ENCODE data around the gene FNIP1.

Gene FNIP1

DNA sequence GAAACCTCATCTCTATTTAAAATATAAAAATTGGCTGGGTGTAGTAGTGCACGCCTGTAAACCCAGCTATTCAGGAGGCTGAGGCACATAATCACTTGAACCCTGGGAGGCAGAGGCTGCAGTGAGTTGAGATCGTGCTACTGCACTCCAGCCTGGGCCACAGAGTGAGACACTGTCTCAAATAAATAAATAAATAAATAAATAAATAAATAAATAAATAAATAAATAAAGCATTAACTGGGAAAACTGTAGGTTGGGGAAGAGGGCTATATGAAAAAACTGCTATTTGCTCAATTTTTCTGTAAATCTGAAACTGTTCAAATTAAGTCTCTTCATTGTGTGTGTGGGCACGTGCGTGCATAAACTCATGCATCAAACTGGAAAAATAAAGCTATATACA lies 101.9 kb downstream of the FNIP1 start:
- no peak for TF ChIP-seq TAF1 (IDR thresholded peaks at IDR 0.05; ENCODE audit: low read depth)
- TF ChIP-seq TCF12 (IDR thresholded peaks at IDR 0.05; ENCODE audit: low read depth), result no peak
- TF ChIP-seq YY1 (IDR thresholded peaks at IDR 0.05; ENCODE audit: low read depth), result no peak
- no peak for TF ChIP-seq NFIC (IDR thresholded peaks at IDR 0.05)
- TF ChIP-seq REST (IDR thresholded peaks at IDR 0.05; ENCODE audit: low read depth), result no peak
- TF ChIP-seq ZBTB7A (IDR thresholded peaks at IDR 0.05; ENCODE audit: low read depth), result no peak
- no peak for TF ChIP-seq CEBPB (IDR thresholded peaks at IDR 0.05)

GRCh38 chr5:131693894-131694293 lies 102.9 kb downstream of the FNIP1 start:
- TF ChIP-seq MAX (IDR thresholded peaks at IDR 0.05) (no peak), USF1 (IDR thresholded peaks at IDR 0.05) (no peak), TAF1 (IDR thresholded peaks at IDR 0.05; ENCODE audit: low read depth) (no peak), EGR1 (IDR thresholded peaks at IDR 0.05) (no peak), EP300 (IDR thresholded peaks at IDR 0.05; ENCODE audit: borderline replicate concordance) (no peak), TCF12 (IDR thresholded peaks at IDR 0.05; ENCODE audit: low read depth) (no peak), ZBTB7A (IDR thresholded peaks at IDR 0.05; ENCODE audit: low read depth) (no peak), NFIC (IDR thresholded peaks at IDR 0.05) (no peak), TEAD4 (IDR thresholded peaks at IDR 0.05) (no peak), YY1 (IDR thresholded peaks at IDR 0.05; ENCODE audit: low read depth) (no peak), CREB1 (IDR thresholded peaks at IDR 0.05; ENCODE audit: low read depth) (no peak), RAD21 (IDR thresholded peaks at IDR 0.05; ENCODE audit: low read depth) (no peak), REST (IDR thresholded peaks at IDR 0.05; ENCODE audit: low read depth) (no peak), FOXM1 (IDR thresholded peaks at IDR 0.05; ENCODE audit: borderline replicate concordance, low read depth) (no peak), CEBPB (IDR thresholded peaks at IDR 0.05) (no peak)

- TF ChIP-seq FOXM1 (IDR thresholded peaks at IDR 0.05; ENCODE audit: borderline replicate concordance, low read depth), result no peak
- TF ChIP-seq YY1 (IDR thresholded peaks at IDR 0.05; ENCODE audit: low read depth), result no peak
- no peak for TF ChIP-seq CEBPB (IDR thresholded peaks at IDR 0.05)
- no peak for TF ChIP-seq CREB1 (IDR thresholded peaks at IDR 0.05; ENCODE audit: low read depth)
- TF ChIP-seq EGR1 (IDR thresholded peaks at IDR 0.05), result no peak
- TF ChIP-seq TAF1 (IDR thresholded peaks at IDR 0.05; ENCODE audit: low read depth), result no peak
- no peak for TF ChIP-seq USF1 (IDR thresholded peaks at IDR 0.05)
- no peak for TF ChIP-seq TEAD4 (IDR thresholded peaks at IDR 0.05)
- TF ChIP-seq MAX (IDR thresholded peaks at IDR 0.05), result no peak
- no peak for TF ChIP-seq REST (IDR thresholded peaks at IDR 0.05; ENCODE audit: low read depth)
- TF ChIP-seq EP300 (IDR thresholded peaks at IDR 0.05; ENCODE audit: borderline replicate concordance), result no peak
- TF ChIP-seq ZBTB7A (IDR thresholded peaks at IDR 0.05; ENCODE audit: low read depth), result no peak
- no peak for TF ChIP-seq TCF12 (IDR thresholded peaks at IDR 0.05; ENCODE audit: low read depth)
- no peak for TF ChIP-seq RAD21 (IDR thresholded peaks at IDR 0.05; ENCODE audit: low read depth)
These were observed 111.2 kb downstream of the FNIP1 start for GRCh38 chr5:131685516-131686171.

DNA sequence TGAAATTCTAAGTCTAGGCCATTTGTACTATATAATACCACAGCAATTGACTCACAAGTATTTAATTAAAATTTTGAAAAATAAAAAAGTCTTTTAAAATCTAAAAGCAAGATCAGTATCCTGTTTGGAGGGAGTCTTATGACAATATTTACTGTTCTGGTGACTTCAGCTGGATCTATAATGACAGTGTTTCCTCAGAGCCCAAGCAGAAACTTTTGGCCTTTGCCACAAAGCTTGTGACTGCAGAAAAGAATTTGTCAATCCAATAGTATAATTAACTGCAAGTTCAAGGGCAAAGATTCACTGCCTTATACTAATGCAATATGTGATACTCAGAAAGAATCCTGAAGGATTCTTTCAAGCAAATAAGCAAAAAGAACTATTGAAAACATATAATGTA lies 112.2 kb downstream of the FNIP1 start:
- TF ChIP-seq EP300 (IDR thresholded peaks at IDR 0.05; ENCODE audit: borderline replicate concordance), result no peak
- no peak for TF ChIP-seq YY1 (IDR thresholded peaks at IDR 0.05; ENCODE audit: low read depth)
- no peak for TF ChIP-seq TAF1 (IDR thresholded peaks at IDR 0.05; ENCODE audit: low read depth)
- no peak for TF ChIP-seq NFIC (IDR thresholded peaks at IDR 0.05)
- TF ChIP-seq RAD21 (IDR thresholded peaks at IDR 0.05; ENCODE audit: low read depth), result no peak
- TF ChIP-seq FOXM1 (IDR thresholded peaks at IDR 0.05; ENCODE audit: borderline replicate concordance, low read depth), result no peak
